OCI-LY1 (cell line): Measurements from ENCODE around the gene VSIG4.

ENCODE experiments used
- CTCF ChIP-seq: fragments of 200-600 bp; sonication (generic), shearing (Covaris generic); IDR thresholded peaks from 2 replicates; pipeline ENCODE4 v1.5.1; 2017; ENCODE audit warnings: mild to moderate bottlenecking, antibody characterized with exemption, low read length, moderate library complexity, mixed read lengths
- EZH2 ChIP-seq: fragments of 200-600 bp; sonication (generic), shearing (Covaris generic); IDR thresholded peaks from 2 replicates; pipeline ENCODE4 v1.8.0; 2017; ENCODE audit warnings: borderline replicate concordance, mixed run types, mild to moderate bottlenecking, antibody characterized with exemption, low read length, moderate library complexity, mixed read lengths

- TF ChIP-seq CTCF (no peak), EZH2 (no peak)
Observed at GRCh38 chrX:66074920-66075879, 35.3 kb upstream of the VSIG4 start.
